ENCODE measurements around the gene LRRC8B.

LRRC8B gene

DNA sequence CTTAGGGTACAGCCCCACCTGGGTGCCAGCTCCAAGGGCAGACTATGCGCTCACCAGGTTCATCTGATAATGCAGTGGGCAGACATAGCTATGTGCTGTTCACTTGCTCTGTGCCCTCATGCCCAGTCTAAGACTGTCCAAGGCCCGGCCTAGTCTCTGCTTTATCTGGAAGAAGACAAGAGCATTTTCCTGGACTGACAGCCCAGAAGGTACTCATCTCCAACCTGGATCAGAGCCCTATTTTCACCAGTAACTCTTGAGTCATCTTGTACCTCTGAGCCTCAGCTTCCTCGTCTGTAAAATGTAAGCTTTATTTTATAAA is 79.7 kb downstream of the LRRC8B start:
- H3K27me3 ChIP-seq (replicated peaks; ENCODE audit: control insufficient read depth, insufficient read depth, low read length), result no peaks in the 10 kb centered on the region

DNA sequence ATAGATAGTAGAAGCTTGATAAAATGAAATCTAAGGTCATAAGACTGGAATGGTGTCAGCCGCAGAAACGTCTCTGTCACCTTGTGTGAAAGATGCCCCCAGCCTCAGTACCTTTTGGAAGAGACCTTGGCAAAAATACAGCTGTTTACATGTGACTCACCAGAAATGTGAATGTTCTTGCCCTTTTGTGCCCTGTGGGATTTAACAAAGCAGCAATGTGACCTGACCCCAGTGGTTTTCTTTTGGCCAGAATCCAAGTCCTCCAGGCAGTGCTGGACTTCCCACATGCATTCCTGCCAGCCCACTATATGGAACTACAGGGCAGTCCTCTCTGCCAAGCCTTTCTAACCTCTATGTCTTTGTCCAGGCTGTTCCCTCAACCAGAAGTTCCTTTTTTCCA is 81.1 kb downstream of the LRRC8B start:
- DNase-seq (ENCODE audit: low read depth), result peak; percentile 50
- H3K9ac ChIP-seq (ENCODE audit: low read length), result no peak overlapping the region
- H3K4me1 ChIP-seq (ENCODE audit: control insufficient read depth, insufficient read depth, low read length), result peaks cover 37% of the 10 kb centered on the region
- no peaks in the 10 kb centered on the region for H3K9me3 ChIP-seq (ENCODE audit: control insufficient read depth, low read length)
- H3K36me3 ChIP-seq (ENCODE audit: control insufficient read depth, insufficient read depth, low read length, severe bottlenecking), result no peaks in the 10 kb centered on the region
- no peaks in the 10 kb centered on the region for H3K27me3 ChIP-seq (replicated peaks; ENCODE audit: control insufficient read depth, insufficient read depth, low read length)
- no peak overlapping the region for H3K4me3 ChIP-seq (ENCODE audit: low read length)

More for the DNA sequence above, 79.7 kb downstream of the LRRC8B start:
- H3K4me3 ChIP-seq (ENCODE audit: low read length), result no peak overlapping the region
- no peak overlapping the region for H3K9ac ChIP-seq (ENCODE audit: low read length)
- peaks cover 37% of the 10 kb centered on the region for H3K4me1 ChIP-seq (ENCODE audit: control insufficient read depth, insufficient read depth, low read length)
- H3K9me3 ChIP-seq (ENCODE audit: control insufficient read depth, low read length), result no peaks in the 10 kb centered on the region
- DNase-seq (ENCODE audit: low read depth), result no peak
- no peaks in the 10 kb centered on the region for H3K36me3 ChIP-seq (ENCODE audit: control insufficient read depth, insufficient read depth, low read length, severe bottlenecking)

DNA sequence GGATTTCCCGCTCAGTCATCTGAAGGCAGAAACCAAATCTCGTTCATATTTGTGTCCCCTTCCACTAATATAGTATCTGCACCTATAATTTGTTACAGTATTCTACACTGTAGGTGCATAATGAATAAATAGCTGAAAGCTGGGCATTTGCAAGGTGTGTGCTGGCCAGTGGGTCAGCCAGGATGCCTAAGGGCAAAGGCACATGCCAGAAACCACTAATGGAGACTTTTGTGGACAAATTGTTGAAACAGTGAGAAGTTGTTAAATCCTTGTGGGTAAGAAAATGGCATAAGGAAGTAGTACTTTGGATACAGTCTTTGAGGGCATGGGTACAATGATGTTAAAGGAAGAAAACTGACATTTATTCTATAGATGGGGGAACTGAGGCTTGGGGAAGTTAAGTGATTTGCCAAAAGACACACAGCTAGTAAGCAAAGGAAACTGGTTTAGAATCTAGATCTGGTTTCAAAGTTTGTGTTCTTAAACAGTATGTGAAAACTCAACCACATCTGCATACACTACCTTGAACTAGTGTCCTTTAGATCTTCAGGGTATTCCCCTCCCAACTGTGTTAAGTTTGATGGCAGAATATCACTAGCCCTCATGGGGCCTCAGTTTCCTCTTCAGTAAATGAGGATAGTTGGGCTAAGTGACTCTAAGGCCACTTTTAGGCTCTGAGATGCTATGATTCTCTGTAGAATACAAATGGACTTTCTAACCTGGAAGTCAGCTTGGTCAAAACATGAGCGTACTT is 81.8 kb downstream of the LRRC8B start:
- no peak overlapping the region for H3K9ac ChIP-seq (ENCODE audit: low read length)
- peaks cover 37% of the 10 kb centered on the region for H3K4me1 ChIP-seq (ENCODE audit: control insufficient read depth, insufficient read depth, low read length)
- no peaks in the 10 kb centered on the region for H3K9me3 ChIP-seq (ENCODE audit: control insufficient read depth, low read length)
- no peak for DNase-seq (ENCODE audit: low read depth)
- H3K4me3 ChIP-seq (ENCODE audit: low read length), result no peak overlapping the region
- no peaks in the 10 kb centered on the region for H3K27me3 ChIP-seq (replicated peaks; ENCODE audit: control insufficient read depth, insufficient read depth, low read length)
- no peaks in the 10 kb centered on the region for H3K36me3 ChIP-seq (ENCODE audit: control insufficient read depth, insufficient read depth, low read length, severe bottlenecking)

DNA sequence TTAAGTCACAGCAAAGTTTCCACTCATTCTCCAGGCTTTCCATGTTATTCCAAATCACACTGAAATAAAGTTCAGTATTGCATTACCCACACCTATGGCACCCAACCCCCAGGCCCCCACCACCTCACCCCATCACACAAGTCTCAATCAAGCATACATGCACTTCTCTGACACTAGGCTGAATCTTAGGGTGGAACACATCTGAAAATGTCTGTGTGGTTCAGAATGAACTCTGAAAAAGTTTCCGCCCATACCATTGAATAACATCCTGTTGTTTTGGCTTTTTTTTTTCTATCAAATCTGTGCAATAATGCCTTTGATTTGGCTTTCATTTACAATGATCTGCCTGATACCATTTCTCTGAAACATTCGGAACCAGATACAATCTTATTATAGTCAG is 82.5 kb downstream of the LRRC8B start:
- no peak for DNase-seq (ENCODE audit: low read depth)
- Histone ChIP-seq H3K4me1 (ENCODE audit: control insufficient read depth, insufficient read depth, low read length) (peaks cover 37% of the 10 kb centered on the region), H3K9me3 (ENCODE audit: control insufficient read depth, low read length) (no peaks in the 10 kb centered on the region), H3K27me3 (replicated peaks; ENCODE audit: control insufficient read depth, insufficient read depth, low read length) (no peaks in the 10 kb centered on the region), H3K9ac (ENCODE audit: low read length) (no peak overlapping the region), H3K4me3 (ENCODE audit: low read length) (no peak overlapping the region), H3K36me3 (ENCODE audit: control insufficient read depth, insufficient read depth, low read length, severe bottlenecking) (no peaks in the 10 kb centered on the region)

DNA sequence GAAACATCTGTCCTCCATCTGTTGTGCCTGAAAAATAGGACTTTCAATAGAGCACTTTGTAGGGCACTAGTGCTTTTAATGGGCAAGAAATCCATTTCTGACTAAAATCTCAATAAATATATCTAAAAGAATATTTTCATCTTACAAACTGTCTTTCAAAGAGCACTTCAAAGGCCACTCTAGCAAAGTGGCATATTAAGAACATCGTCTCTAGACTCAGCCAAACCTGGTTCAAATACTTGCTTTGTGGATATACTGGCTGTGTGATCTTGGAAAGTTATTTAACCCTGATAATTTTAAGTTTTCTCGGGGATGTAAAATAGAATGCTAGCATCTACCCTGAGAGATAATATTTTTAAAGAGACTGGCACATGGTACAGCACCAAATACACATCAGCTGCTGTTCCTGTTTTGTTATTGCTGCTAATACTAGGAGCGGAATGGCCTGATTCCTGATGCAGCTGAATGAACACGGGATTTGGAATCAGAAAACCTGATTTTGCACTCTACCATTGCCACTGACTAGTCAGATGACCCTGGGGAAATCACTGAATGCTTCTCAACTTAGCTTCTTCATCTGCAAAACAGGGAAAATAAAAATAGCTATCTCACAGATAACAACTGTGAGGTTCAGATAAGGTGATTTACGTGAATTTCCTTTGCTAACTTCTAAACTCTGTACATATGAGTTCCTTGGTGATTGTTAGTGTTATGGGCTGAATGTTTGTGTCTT is 83.1 kb downstream of the LRRC8B start:
- H3K9ac ChIP-seq (ENCODE audit: low read length), result no peak overlapping the region
- no peaks in the 10 kb centered on the region for H3K9me3 ChIP-seq (ENCODE audit: control insufficient read depth, low read length)
- H3K27me3 ChIP-seq (replicated peaks; ENCODE audit: control insufficient read depth, insufficient read depth, low read length), result no peaks in the 10 kb centered on the region
- H3K4me1 ChIP-seq (ENCODE audit: control insufficient read depth, insufficient read depth, low read length), result peaks cover 37% of the 10 kb centered on the region
- H3K4me3 ChIP-seq (ENCODE audit: low read length), result no peak overlapping the region
- DNase-seq (ENCODE audit: low read depth), result no peak
- H3K36me3 ChIP-seq (ENCODE audit: control insufficient read depth, insufficient read depth, low read length, severe bottlenecking), result no peaks in the 10 kb centered on the region

DNA sequence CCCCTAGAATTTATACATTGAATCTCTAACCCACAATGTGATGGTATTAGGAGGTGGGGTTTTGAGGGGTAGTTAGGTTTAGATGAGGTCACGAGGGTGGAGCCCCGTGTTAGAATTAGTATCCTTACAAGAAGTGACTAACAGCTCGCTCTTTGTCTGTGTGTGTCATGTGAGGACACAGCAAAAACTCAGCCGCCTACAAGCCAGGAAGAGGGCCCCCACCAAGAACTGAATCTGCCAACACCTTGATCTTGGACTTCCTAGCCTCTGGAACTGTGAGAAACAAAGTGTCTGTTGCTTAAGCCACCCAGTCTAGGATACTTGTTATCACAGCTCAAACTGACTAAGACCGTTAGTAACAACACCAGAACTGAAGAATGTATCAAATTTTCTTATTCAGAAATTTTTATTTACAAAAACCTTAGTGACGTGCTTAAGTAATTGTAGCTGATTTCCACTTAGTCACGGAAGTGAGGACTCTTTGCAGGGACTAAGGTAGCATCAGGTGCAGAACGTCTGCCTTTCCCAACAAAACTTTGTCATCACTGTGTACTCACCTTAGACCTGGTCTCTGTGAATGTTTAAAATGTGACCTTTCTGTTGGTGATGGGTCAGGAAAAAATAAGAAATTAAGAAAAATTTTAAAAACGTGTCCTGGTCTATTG is 83.8 kb downstream of the LRRC8B start:
- DNase-seq (ENCODE audit: low read depth), result no peak
- Histone ChIP-seq H3K9ac (ENCODE audit: low read length) (peak overlapping the region; percentile 7), H3K27me3 (replicated peaks; ENCODE audit: control insufficient read depth, insufficient read depth, low read length) (no peaks in the 10 kb centered on the region), H3K36me3 (ENCODE audit: control insufficient read depth, insufficient read depth, low read length, severe bottlenecking) (no peaks in the 10 kb centered on the region), H3K4me3 (ENCODE audit: low read length) (no peak overlapping the region), H3K4me1 (ENCODE audit: control insufficient read depth, insufficient read depth, low read length) (peaks cover 35% of the 10 kb centered on the region), H3K9me3 (ENCODE audit: control insufficient read depth, low read length) (no peaks in the 10 kb centered on the region)

DNA sequence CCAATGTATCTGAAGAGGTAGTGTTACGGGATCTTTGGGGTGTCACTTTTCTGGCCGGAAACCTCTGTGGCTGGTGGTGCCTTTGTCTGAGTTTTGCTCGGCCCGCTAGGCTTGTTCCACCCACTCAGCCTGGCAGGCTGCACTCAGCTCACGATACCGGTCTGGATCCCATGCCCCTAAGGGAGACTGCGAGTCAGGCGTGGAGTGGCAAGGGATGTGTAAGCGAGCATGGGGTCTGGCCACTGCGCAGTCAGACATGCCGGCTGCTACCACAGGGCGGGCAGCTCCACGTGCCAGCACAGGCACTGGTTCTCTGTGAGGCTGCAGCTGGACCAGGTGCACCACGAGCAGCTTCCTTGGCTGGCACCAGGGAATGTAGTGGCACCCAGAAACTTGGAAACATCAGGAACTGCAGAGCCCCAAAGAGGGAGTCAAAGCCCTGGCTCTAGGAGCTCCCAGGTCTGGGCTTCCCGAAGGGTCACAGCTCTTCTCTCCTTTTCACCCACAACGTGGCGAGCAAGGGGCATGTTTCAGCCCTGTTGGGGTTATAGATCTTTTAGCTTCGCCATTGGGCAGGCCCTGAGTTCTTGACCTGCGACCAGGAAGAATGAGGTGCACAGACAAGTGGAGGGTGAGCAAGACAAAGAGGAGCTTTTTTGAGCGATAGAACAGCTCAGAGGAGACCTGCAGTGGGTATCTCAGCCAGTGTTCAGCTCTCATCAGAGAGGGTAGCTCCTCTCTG is 84.5 kb downstream of the LRRC8B start:
- H3K36me3 ChIP-seq (ENCODE audit: control insufficient read depth, insufficient read depth, low read length, severe bottlenecking), result no peaks in the 10 kb centered on the region

DNA sequence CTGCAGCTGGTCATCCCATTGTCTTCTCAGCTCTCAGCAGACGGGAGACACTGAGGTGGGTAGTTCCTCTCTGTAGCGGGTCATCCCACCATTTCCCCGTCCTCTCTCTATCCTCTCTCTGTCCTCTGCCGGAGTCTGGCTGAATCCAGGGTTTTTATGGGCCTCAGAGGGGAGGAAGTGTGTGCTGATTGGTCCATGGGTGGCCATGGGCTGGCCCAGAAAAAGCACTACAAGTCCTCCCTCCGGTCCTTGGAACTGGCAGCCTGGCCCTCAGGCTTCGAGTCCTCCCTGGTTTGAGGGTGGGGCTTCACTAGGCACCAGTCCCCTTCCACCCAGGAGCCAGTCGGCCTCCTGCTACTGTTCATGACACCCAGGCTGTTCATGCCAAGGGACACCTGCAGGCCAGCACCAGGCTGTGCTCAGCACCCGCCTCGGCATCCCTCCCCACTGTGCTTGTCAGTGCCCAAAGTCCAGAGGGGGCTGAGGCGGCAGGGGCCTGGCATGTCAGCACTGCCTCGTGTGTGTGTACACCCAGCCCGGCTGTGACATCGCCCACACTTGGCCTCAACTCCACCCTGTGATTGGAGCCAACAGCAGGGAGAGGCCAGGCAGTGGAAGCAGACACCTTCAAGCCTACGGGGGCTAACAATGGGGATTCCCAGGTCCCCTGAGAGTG is 85.3 kb downstream of the LRRC8B start:
- Histone ChIP-seq H3K27me3 (replicated peaks; ENCODE audit: control insufficient read depth, insufficient read depth, low read length) (no peaks in the 10 kb centered on the region), H3K9ac (ENCODE audit: low read length) (no peak overlapping the region), H3K4me3 (ENCODE audit: low read length) (no peak overlapping the region), H3K9me3 (ENCODE audit: control insufficient read depth, low read length) (no peaks in the 10 kb centered on the region), H3K4me1 (ENCODE audit: control insufficient read depth, insufficient read depth, low read length) (peaks cover 24% of the 10 kb centered on the region), H3K36me3 (ENCODE audit: control insufficient read depth, insufficient read depth, low read length, severe bottlenecking) (no peaks in the 10 kb centered on the region)
- no peak for DNase-seq (ENCODE audit: low read depth)

More for the DNA sequence above, 84.5 kb downstream of the LRRC8B start:
- Histone ChIP-seq H3K4me3 (ENCODE audit: low read length) (no peak overlapping the region), H3K9me3 (ENCODE audit: control insufficient read depth, low read length) (no peaks in the 10 kb centered on the region), H3K4me1 (ENCODE audit: control insufficient read depth, insufficient read depth, low read length) (peaks cover 29% of the 10 kb centered on the region), H3K27me3 (replicated peaks; ENCODE audit: control insufficient read depth, insufficient read depth, low read length) (no peaks in the 10 kb centered on the region), H3K9ac (ENCODE audit: low read length) (no peak overlapping the region)
- DNase-seq (ENCODE audit: low read depth), result no peak

DNA sequence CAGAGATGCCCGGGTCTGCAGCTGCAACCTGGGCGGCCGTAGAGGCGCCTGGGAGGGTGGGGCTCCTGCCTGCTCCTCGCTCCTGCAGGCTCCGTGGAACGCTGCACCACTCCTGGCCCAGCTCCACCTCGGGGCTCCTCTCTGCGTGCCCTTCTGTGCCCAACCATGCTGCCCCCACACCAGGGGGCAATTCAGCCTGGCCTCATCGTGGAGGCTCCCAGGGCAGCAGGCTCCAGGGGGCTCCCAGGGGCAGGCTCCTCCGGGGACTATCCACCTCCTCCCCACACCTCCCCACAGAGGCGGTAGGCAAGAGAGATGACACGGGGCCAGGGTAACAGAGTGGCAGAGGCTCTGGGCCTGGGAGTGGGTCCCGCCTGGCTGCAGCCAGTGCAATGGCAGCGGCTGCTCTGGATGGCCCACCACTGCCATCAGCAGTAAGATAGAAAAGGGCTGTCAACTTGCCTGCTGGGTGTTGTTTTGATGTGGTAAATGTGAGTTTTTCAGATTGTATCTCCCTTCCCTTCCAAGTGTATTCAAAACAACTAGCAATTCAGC is 85.9 kb downstream of the LRRC8B start:
- Histone ChIP-seq H3K9me3 (ENCODE audit: control insufficient read depth, low read length) (no peaks in the 10 kb centered on the region), H3K9ac (ENCODE audit: low read length) (no peak overlapping the region), H3K36me3 (ENCODE audit: control insufficient read depth, insufficient read depth, low read length, severe bottlenecking) (no peaks in the 10 kb centered on the region), H3K4me1 (ENCODE audit: control insufficient read depth, insufficient read depth, low read length) (peaks cover 22% of the 10 kb centered on the region), H3K27me3 (replicated peaks; ENCODE audit: control insufficient read depth, insufficient read depth, low read length) (no peaks in the 10 kb centered on the region), H3K4me3 (ENCODE audit: low read length) (no peak overlapping the region)
- no peak for DNase-seq (ENCODE audit: low read depth)

DNA sequence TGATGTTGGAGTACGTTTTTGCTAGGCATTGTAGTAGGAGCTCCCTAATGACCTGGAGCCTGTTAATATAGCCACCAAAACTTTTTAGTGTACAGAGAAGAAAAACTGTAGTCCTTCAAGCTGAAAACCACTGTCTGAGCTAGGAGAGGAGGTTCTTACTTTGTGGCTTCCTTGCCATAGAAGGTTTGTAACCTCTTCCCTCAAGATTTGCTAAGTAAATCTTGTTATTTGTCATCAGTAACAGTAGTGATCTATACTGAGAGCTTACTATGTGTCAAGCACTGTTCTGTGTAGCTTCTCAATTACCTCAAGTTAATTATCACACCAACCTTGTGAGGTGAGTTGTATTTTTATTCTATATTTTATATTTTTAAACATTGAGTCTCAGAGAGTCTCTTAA is 87.1 kb downstream of the LRRC8B start:
- no peak overlapping the region for H3K9ac ChIP-seq (ENCODE audit: low read length)

More for the DNA sequence above, 87.1 kb downstream of the LRRC8B start:
- peaks cover 28% of the 10 kb centered on the region for H3K4me1 ChIP-seq (ENCODE audit: control insufficient read depth, insufficient read depth, low read length)
- no peaks in the 10 kb centered on the region for H3K27me3 ChIP-seq (replicated peaks; ENCODE audit: control insufficient read depth, insufficient read depth, low read length)
- H3K4me3 ChIP-seq (ENCODE audit: low read length), result no peak overlapping the region
- DNase-seq (ENCODE audit: low read depth), result no peak
- no peaks in the 10 kb centered on the region for H3K36me3 ChIP-seq (ENCODE audit: control insufficient read depth, insufficient read depth, low read length, severe bottlenecking)
- H3K9me3 ChIP-seq (ENCODE audit: control insufficient read depth, low read length), result no peaks in the 10 kb centered on the region

Measured in adipocyte (in vitro differentiated cells).